Measurements from ENCODE around the gene TRERF1. TPM values are rescaled to one million over a fixed set of nuclear protein-coding genes. Genes with fewer than 3 reads are reported as not detected.

The TRERF1 gene
- polyA plus RNA-seq, 1 of the 3 experiments (the other 2 are of a cell fraction), result 3.6 TPM

DNA sequence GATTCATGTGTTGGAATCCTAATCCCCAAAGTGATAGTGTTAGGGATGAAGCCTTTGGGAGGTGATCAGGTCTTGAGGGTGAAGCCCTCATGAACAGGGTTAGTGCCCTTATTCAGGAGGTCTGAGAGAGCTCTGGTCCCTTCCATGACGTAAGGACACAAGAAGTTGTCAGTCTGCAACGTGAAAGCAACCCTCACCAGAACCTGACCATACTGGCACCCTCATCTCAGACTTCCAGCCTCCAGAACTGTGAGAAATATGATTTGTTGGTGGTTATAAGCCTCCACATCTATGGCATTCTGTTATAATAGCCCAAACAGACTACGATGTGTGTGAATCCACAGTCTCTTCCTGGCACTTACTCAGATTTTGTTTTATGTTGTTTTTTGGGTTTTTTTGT lies 90.7 kb downstream of the TRERF1 start:
- Histone ChIP-seq H3K9me2 (peaks cover 2% of the 10 kb centered on the region; the same call in 1 of the 2 replicates), H3K9me3 (no peaks in the 10 kb centered on the region), H3K79me2 (ENCODE audit: insufficient read depth) (no peaks in the 10 kb centered on the region), H3K27me3 (ENCODE audit: insufficient read depth) (no peaks in the 10 kb centered on the region), H4K20me1 (ENCODE audit: insufficient read depth) (no peaks in the 10 kb centered on the region; the same call in 1 of the 2 replicates), H3F3A (replicated peaks; ENCODE audit: insufficient read depth) (no peaks in the 10 kb centered on the region), H3K4me2 (no peak overlapping the region), H3K4me1 (ENCODE audit: control insufficient read depth in 1 of 2, insufficient read depth in 2 of 2, low read depth in 1 of 2, low read length in 1 of 2) (no peaks in the 10 kb centered on the region), H3K27ac (ENCODE audit: low read depth in 2 of 2, low read length in 1 of 2) (no peak overlapping the region), H3K36me3 (replicated peaks in 1 of 2; ENCODE audit: control insufficient read depth in 1 of 2, insufficient read depth in 2 of 2, low read length in 1 of 2) (peaks cover 0 to 3% of the 10 kb centered on the region in 2 experiments), H3K9ac (no peak overlapping the region), H2AFZ (ENCODE audit: low read depth) (no peak overlapping the region), H3K4me3 (ENCODE audit: low read depth in 2 of 2, low read length in 1 of 2) (no peak overlapping the region)
- WGBS (ENCODE audit: low lambda C conversion rate), result 95% methylated on average over 1 of the region's 3 CpGs
- TF ChIP-seq, protein P1, sequence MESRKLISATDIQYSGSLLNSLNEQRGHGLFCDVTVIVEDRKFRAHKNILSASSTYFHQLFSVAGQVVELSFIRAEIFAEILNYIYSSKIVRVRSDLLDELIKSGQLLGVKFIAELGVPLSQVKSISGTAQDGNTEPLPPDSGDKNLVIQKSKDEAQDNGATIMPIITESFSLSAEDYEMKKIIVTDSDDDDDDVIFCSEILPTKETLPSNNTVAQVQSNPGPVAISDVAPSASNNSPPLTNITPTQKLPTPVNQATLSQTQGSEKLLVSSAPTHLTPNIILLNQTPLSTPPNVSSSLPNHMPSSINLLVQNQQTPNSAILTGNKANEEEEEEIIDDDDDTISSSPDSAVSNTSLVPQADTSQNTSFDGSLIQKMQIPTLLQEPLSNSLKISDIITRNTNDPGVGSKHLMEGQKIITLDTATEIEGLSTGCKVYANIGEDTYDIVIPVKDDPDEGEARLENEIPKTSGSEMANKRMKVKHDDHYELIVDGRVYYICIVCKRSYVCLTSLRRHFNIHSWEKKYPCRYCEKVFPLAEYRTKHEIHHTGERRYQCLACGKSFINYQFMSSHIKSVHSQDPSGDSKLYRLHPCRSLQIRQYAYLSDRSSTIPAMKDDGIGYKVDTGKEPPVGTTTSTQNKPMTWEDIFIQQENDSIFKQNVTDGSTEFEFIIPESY (IDR thresholded peaks at IDR 0.05; ENCODE audit: borderline replicate concordance, low read depth), result no peak
- no peak for TF ChIP-seq SIN3A (IDR thresholded peaks at IDR 0.05; ENCODE audit: borderline replicate concordance, low read depth, low read length)
- TF ChIP-seq JUND (IDR thresholded peaks at IDR 0.05), result no peak
- no peak for TF ChIP-seq RCOR1 (IDR thresholded peaks at IDR 0.05; ENCODE audit: low read length)
- TF ChIP-seq GATA2 (CRISPR knock-in tag; IDR thresholded peaks at IDR 0.05), result no peak
- no peak for TF ChIP-seq MXI1 (IDR thresholded peaks at IDR 0.05; ENCODE audit: low read depth, low read length)
- no peak for TF ChIP-seq NFIC (IDR thresholded peaks at IDR 0.05; ENCODE audit: borderline replicate concordance)
- TF ChIP-seq, protein P2, sequence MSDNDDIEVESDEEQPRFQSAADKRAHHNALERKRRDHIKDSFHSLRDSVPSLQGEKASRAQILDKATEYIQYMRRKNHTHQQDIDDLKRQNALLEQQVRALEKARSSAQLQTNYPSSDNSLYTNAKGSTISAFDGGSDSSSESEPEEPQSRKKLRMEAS (IDR thresholded peaks at IDR 0.05; ENCODE audit: low read depth), result no peak
- TF ChIP-seq CHD2 (IDR thresholded peaks at IDR 0.05; ENCODE audit: low read length, partially characterized antibody), result no peak
- TF ChIP-seq TEAD4 (IDR thresholded peaks at IDR 0.05; ENCODE audit: borderline replicate concordance, insufficient read depth), result no peak
- ChIA-PET CTCF (interaction anchor here (0.6 kb wide), 1 partner anchor 158 kb away, joined by 3 read pairs; no protein-coding TSS in a partner anchor), POLR2A (interaction anchor here (0.7 kb wide), 1 partner anchor 17 kb away, joined by 3 read pairs; no protein-coding TSS in a partner anchor)
- DNase-seq, result no peak

DNA sequence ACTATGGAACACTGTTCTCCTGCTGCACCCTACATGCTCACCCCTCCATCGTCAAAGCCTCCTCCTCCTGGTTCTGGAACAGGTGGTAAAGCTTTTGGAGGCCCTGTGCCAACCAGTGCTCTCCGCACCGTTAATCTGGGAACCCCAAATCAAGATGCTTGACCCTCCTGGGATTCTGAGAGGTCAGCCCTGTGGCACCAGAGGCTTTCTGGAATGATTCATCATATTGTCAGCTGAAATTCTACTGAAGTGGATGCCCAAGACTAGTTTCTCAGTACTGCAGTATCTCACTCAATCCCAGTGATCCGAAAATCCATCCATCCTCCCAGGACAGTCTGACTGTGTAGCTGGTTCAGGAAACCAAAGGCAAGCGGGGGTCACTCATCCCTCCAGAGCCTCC lies 92.7 kb downstream of the TRERF1 start:
- WGBS (ENCODE audit: low lambda C conversion rate), result 96% methylated on average over 4 of the region's 5 CpGs
- peaks cover 2% of the 10 kb centered on the region; the same call in 1 of the 2 replicates for H3K9me2 ChIP-seq
- H3K79me2 ChIP-seq (ENCODE audit: insufficient read depth), result no peaks in the 10 kb centered on the region
- no peak for DNase-seq
- H3K4me2 ChIP-seq, result no peak overlapping the region
- CTCF ChIA-PET, result interaction anchor here (0.9 kb wide), 2 partner anchors 11 to 145 kb away, joined by 3 to 4 read pairs; no protein-coding TSS in a partner anchor
- H3K4me3 ChIP-seq (ENCODE audit: low read depth in 2 of 2, low read length in 1 of 2), result no peak overlapping the region
- H3K27ac ChIP-seq (ENCODE audit: low read depth in 2 of 2, low read length in 1 of 2), result no peak overlapping the region
- H3K36me3 ChIP-seq (replicated peaks in 1 of 2; ENCODE audit: control insufficient read depth in 1 of 2, insufficient read depth in 2 of 2, low read length in 1 of 2), result peaks cover 0 to 3% of the 10 kb centered on the region in 2 experiments
- no peak overlapping the region for H3K9ac ChIP-seq
- H2AFZ ChIP-seq (ENCODE audit: low read depth), result no peak overlapping the region
- no peaks in the 10 kb centered on the region for H4K20me1 ChIP-seq (ENCODE audit: insufficient read depth)
- H3K9me3 ChIP-seq, result no peaks in the 10 kb centered on the region
- TF ChIP-seq NFIC (IDR thresholded peaks at IDR 0.05; ENCODE audit: borderline replicate concordance), result no peak
- no peak for TF ChIP-seq TCF12 (IDR thresholded peaks at IDR 0.05)
- TF ChIP-seq GABPA (IDR thresholded peaks at IDR 0.05; ENCODE audit: low read depth), result no peak
- TF ChIP-seq EZH2phosphoT487 (IDR thresholded peaks at IDR 0.05; ENCODE audit: borderline replicate concordance, low read depth), result no peak
- TF ChIP-seq EP300 (IDR thresholded peaks at IDR 0.05; ENCODE audit: borderline replicate concordance in 1 of 2, low read depth in 1 of 2, low read length in 1 of 2), result no peak
- TF ChIP-seq RXRA (IDR thresholded peaks at IDR 0.05; ENCODE audit: borderline replicate concordance, low read depth), result no peak
- TF ChIP-seq YY1 (IDR thresholded peaks at IDR 0.05; ENCODE audit: low read depth), result no peak
- TF ChIP-seq, protein P3, sequence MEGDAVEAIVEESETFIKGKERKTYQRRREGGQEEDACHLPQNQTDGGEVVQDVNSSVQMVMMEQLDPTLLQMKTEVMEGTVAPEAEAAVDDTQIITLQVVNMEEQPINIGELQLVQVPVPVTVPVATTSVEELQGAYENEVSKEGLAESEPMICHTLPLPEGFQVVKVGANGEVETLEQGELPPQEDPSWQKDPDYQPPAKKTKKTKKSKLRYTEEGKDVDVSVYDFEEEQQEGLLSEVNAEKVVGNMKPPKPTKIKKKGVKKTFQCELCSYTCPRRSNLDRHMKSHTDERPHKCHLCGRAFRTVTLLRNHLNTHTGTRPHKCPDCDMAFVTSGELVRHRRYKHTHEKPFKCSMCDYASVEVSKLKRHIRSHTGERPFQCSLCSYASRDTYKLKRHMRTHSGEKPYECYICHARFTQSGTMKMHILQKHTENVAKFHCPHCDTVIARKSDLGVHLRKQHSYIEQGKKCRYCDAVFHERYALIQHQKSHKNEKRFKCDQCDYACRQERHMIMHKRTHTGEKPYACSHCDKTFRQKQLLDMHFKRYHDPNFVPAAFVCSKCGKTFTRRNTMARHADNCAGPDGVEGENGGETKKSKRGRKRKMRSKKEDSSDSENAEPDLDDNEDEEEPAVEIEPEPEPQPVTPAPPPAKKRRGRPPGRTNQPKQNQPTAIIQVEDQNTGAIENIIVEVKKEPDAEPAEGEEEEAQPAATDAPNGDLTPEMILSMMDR (IDR thresholded peaks at IDR 0.05), result no peak
- TF ChIP-seq, protein P4, sequence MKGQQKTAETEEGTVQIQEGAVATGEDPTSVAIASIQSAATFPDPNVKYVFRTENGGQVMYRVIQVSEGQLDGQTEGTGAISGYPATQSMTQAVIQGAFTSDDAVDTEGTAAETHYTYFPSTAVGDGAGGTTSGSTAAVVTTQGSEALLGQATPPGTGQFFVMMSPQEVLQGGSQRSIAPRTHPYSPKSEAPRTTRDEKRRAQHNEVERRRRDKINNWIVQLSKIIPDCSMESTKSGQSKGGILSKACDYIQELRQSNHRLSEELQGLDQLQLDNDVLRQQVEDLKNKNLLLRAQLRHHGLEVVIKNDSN (IDR thresholded peaks at IDR 0.05; ENCODE audit: borderline replicate concordance, low read depth), result no peak
- H3K27me3 ChIP-seq (ENCODE audit: insufficient read depth), result no peaks in the 10 kb centered on the region
- peaks cover 4% of the 10 kb centered on the region for H3F3A ChIP-seq (replicated peaks; ENCODE audit: insufficient read depth)
- POLR2A ChIA-PET, result no interaction called here
- H3K4me1 ChIP-seq (ENCODE audit: control insufficient read depth in 1 of 2, insufficient read depth in 2 of 2, low read depth in 1 of 2, low read length in 1 of 2), result no peaks in the 10 kb centered on the region; a peak in 1 of 4 replicates

Data from SK-N-SH (cell line).